LNCAP (cell line): Measurements from ENCODE around the gene ROBO1.

Experiments used
- CTCF ChIP-seq: fragments of 450-650 bp; IDR thresholded peaks from 2 replicates; pipeline ENCODE4 v1.5.1; 2017; ENCODE audit warnings: mild to moderate bottlenecking

The ROBO1 gene

GRCh38 chr3:79670178-79670577, 97.6 kb downstream of the ROBO1 start:
- no peak for TF ChIP-seq CTCF

GRCh38 chr3:79664455-79664854, 103.3 kb downstream of the ROBO1 start:
- TF ChIP-seq CTCF, result no peak

- TF ChIP-seq CTCF, result no peak
Measured at GRCh38 chr3:79661896-79662295, 105.9 kb downstream of the ROBO1 start.

- no peak for TF ChIP-seq CTCF
Measured at GRCh38 chr3:79657076-79657475, 110.7 kb downstream of the ROBO1 start.

GRCh38 chr3:79654019-79654418, 113.8 kb downstream of the ROBO1 start:
- TF ChIP-seq CTCF, result no peak

GRCh38 chr3:79653266-79653830, 114.5 kb downstream of the ROBO1 start:
- no peak for TF ChIP-seq CTCF

GRCh38 chr3:79651536-79652065, 116.2 kb downstream of the ROBO1 start:
- TF ChIP-seq CTCF, result no peak

GRCh38 chr3:79639855-79640254, 127.9 kb downstream of the ROBO1 start:
- no peak for TF ChIP-seq CTCF
